ENCODE measurements around the gene HYCC2.
A peak's percentile ranks its signal among the peaks of the same experiment; 100 is the strongest.
"Not testable (repeated sequence)": the region's sequence is repeated elsewhere in the genome, so short reads cannot be mapped to it uniquely, and the experiment has no call there.

HYCC2 gene

DNA sequence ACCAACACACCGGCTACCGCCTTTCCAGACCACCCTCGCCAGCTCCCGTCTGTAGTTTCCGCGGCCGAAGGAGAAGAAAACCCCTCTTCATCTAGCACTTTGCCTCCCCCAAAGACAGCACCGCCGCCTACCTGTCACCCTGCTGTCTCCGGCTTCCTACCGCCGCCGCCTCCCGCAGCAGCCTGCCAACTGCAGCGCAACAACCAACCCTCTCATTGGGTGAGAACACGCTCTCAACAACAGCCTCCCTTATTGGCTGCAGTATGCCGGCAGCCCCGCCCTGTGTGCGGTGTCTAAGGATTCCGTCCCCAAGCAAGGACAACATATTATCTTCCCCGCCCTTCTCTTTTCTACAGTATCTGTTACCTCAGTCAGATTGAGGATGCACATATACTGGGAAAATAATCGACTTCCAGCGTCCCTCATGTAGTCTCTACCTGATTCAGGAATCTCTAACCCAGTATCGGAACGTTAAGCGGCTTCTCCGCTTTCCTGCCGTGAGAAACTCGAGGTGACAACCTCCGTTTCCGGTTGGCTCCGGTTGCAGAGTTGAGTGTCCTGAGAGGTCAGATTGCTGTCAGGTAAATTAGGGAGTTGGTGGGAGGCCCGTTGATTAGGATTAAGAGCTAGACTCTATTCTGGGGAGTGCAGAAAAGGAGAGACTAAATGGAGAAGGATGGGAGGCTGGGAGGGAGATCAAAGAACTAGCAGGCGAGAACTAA, at the start of gene HYCC2, which contains the start of gene NDUFB3:
Gene HYCC2, minus strand, starts transcription at position 193 of the 722 bp plus-strand sequence. CDS start 47,662 bp downstream, outside the sequence.
Gene NDUFB3, plus strand, starts transcription at position 523 of the 722 bp plus-strand sequence. CDS start 6,882 bp downstream, outside the sequence.
- ATAC-seq (replicated peaks; ENCODE audit: extremely low read depth, poor library complexity, severe bottlenecking) = peak; percentile 97
- Mint-ChIP-seq H3K27me3 (no peaks in the 10 kb centered on the region), H3K4me1 (peaks cover 45% of the 10 kb centered on the region), H3K9me3 (no peaks in the 10 kb centered on the region), H3K4me3 (peak within 1 kb of the TSS; percentile 95), H3K36me3 (ENCODE audit: insufficient read depth) (peaks cover 19% of the 10 kb centered on the region), H3K27ac (ENCODE audit: low read depth) (peak within 1 kb of the TSS; percentile 98)
- DNase-seq (ENCODE audit: low spot score in 2 of 2) = peak; percentile 88 to 94

DNA sequence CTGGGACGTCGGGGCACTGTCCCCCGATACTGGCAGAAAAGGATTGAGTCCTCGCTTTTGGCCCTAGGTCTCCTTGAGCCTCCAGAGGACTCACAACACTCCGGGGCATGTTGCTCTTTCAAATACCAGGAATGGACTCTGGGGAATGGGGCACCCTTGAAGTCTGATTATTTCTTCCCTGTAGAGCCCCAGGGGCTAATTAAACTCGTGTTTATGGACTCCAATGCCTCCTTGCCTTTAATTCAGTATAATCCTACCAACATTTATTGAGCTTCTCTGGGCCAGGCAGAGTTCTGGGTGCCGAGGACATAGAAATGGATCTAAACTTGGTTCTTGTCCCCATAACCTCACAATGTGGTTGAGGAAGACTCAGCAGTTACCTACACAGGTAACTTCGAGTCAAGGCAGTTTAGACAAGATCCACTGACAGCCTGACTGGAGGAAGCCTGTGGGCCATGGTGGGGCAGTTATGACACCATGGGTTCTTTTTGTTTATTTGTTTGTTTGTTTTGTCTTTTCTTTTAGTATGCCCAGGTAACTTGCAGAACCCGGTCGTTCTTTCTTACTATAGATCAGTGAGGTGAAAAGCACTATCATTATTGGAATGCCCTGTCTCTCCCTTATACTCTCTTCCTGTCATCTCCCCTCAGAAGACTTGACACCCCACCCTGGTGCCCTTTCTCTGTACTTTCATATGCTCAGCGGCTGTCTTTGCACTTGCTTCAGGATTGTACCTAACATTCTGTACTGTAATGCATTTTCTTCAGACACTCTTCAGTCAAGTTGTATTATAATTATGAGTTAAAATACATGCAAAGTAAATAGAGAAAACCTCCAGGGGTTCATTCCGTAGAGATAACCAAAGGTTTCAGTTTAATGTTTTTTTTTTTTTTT, 47.7 kb upstream of the HYCC2 start:
- no peak for ATAC-seq (replicated peaks; ENCODE audit: extremely low read depth, poor library complexity, severe bottlenecking)
- peak overlapping the region; percentile 100 for H3K27ac Mint-ChIP-seq (ENCODE audit: low read depth)
- peak in 1 of 2 donors; percentile 24 for DNase-seq (ENCODE audit: low spot score in 2 of 2)
- H3K4me1 Mint-ChIP-seq = peaks cover 61% of the 10 kb centered on the region
- no peaks in the 10 kb centered on the region for H3K9me3 Mint-ChIP-seq
- H3K36me3 Mint-ChIP-seq (ENCODE audit: insufficient read depth) = peaks cover 62% of the 10 kb centered on the region
- peak overlapping the region; percentile 89 for H3K4me3 Mint-ChIP-seq
- no peaks in the 10 kb centered on the region for H3K27me3 Mint-ChIP-seq

DNA sequence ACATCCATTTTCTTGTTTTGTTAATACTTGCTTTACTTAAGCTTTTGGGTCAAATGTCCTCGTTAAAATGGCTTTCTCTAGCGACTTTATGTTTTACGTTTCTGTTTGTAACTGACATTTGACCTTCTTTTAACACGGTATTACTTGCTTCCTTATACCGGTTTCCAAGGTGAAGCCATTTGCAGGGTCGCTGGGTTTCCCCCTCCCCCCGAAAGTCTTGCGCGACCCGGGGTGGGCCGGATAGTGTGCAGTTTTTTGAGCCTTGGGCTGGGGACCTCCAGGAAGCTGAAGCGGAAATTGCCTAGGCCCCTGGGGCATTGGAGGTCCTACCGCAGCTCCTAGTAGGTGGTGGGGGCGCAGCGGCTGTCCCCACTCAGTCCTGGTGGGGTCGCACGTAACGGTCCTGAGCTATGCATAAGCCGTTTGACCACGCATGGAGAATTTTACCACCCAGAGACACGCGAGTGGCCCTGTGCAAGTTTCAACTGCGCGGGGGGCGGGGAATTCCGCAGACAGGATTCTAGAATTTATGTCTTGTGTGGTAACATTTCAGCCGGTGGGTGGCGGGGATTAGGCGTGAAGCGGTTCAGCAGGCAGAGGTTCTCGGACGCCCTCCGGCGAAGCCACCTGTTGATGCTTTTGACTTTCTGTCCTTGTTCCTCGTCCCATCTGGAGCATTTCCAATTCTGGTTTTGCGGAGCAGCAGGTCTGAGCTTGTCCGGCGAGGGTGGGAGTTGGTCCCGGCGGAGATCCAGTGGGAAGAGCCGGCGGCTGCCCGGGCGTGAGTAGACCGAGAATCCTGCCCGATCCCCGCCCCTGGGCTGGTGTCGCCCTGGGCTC, 46.9 kb upstream of the HYCC2 start:
- no peaks in the 10 kb centered on the region for H3K9me3 Mint-ChIP-seq
- peaks cover 56% of the 10 kb centered on the region for H3K36me3 Mint-ChIP-seq (ENCODE audit: insufficient read depth)
- DNase-seq (ENCODE audit: low spot score in 2 of 2) (peak; percentile 77 to 83), ATAC-seq (replicated peaks; ENCODE audit: extremely low read depth, poor library complexity, severe bottlenecking) (peak; percentile 34)
- H3K4me1 Mint-ChIP-seq = peaks cover 59% of the 10 kb centered on the region
- H3K27ac Mint-ChIP-seq (ENCODE audit: low read depth) = peak overlapping the region; percentile 100
- H3K4me3 Mint-ChIP-seq = peak overlapping the region; percentile 89
- H3K27me3 Mint-ChIP-seq = no peaks in the 10 kb centered on the region

DNA sequence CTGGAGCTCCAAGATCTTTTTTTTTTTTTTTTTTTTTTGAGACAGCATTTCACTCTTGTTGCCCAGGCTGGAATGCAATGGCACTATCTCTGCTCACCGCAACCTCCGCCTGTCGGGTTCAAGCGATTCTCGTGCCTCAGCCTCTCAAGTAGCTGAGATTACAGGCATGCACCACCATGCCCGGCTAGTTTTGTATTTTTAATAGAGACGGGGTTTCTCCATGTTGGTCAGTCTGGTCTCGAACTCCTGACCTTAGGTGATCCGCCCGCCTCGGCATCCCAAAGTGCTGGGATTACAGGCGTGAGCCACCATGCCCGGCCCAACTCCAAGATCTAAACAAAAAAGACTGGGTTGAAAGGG, 46.2 kb upstream of the HYCC2 start:
- Mint-ChIP-seq H3K4me1 (peaks cover 58% of the 10 kb centered on the region), H3K36me3 (ENCODE audit: insufficient read depth) (peaks cover 52% of the 10 kb centered on the region), H3K4me3 (peak overlapping the region; percentile 89), H3K27ac (ENCODE audit: low read depth) (peak overlapping the region; percentile 100)
- H3K27me3 Mint-ChIP-seq; H3K9me3 Mint-ChIP-seq; ATAC-seq (replicated peaks; ENCODE audit: extremely low read depth, poor library complexity, severe bottlenecking): not testable (repeated sequence)
- peak in 1 of 2 donors; percentile 18 for DNase-seq (ENCODE audit: low spot score in 2 of 2)

DNA sequence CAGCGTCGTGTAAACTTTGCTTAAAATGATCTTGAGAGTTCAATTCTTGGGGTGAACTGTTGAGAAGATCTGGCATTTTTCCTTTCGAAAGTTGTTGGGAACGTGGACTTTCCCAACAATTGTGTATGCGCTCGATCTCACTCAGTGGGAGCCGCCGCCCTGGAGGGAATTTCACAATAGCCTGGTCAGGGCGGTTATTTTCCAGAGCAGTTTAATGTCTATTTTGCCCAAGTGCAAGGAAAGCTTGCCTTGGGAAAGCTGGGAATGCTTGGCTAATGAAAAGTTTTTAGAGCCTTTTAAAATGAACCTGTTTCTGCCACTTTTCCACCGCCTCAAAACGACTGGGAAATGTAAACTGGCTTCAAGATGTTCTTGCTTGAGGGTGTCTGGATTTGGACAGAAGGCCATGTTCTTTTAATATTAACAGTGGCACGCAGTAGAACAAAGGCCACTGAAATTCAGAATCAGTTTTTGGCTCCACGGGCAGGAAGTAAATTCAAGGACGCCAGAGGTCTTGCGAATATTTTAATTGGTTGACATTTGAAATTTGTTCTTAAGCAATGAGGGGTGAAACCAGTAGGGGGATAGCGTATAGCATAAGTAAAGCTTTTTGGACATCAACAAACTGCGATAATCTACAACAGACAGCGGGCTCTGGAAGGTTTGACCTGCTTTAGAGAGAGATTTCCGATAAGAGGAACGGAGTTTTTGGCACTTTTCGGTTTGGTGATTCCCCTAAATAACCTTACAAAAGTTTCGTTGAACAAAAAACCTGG, 45.7 kb upstream of the HYCC2 start:
- DNase-seq (ENCODE audit: low spot score in 2 of 2) = peak; percentile 24 to 51
- ATAC-seq (replicated peaks; ENCODE audit: extremely low read depth, poor library complexity, severe bottlenecking) = peak; percentile 23
- no peaks in the 10 kb centered on the region for H3K9me3 Mint-ChIP-seq
- peak overlapping the region; percentile 100 for H3K27ac Mint-ChIP-seq (ENCODE audit: low read depth)
- H3K4me1 Mint-ChIP-seq = peaks cover 52% of the 10 kb centered on the region
- H3K27me3 Mint-ChIP-seq = no peaks in the 10 kb centered on the region
- H3K4me3 Mint-ChIP-seq = peak overlapping the region; percentile 89
- H3K36me3 Mint-ChIP-seq (ENCODE audit: insufficient read depth) = peaks cover 47% of the 10 kb centered on the region

DNA sequence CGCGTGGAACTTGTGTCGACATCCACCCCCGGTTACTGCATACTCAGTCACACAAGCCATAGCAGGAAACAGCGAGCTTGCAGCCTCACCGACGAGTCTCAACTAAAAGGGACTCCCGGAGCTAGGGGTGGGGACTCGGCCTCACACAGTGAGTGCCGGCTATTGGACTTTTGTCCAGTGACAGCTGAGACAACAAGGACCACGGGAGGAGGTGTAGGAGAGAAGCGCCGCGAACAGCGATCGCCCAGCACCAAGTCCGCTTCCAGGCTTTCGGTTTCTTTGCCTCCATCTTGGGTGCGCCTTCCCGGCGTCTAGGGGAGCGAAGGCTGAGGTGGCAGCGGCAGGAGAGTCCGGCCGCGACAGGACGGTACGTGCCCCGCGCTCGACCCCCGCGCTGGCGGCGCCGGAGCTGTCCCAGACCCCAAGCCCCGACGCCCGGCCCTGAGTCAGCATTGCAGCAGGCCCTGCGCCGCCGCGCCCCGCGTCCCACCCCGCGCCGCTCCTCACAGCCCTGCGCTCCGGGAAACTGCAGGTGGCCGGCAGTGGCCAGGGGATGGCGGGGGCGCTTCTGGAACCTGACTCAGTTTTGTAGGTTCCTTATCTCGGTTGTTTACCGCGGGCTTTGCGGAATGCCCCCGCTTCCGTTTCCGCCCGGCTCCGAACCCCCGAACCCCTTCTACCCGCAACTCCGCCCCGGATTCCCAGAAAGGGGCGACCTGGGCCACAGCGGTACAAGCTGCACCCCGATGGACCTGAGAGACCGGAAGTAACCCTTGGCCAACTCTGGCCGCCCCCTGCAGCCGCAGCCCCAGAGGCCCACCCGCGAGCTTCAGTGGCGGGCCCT, 44.9 kb upstream of the HYCC2 start, which contains the start of gene CFLAR:
Gene CFLAR, plus strand, starts transcription at position 50 of the 844 bp plus-strand sequence. CDS start 13,702 bp downstream, outside the sequence.
- Mint-ChIP-seq H3K27ac (ENCODE audit: low read depth) (peak within 1 kb of the TSS; percentile 100), H3K36me3 (ENCODE audit: insufficient read depth) (peaks cover 45% of the 10 kb centered on the region), H3K4me3 (peak within 1 kb of the TSS; percentile 89), H3K4me1 (peaks cover 47% of the 10 kb centered on the region), H3K27me3 (no peaks in the 10 kb centered on the region), H3K9me3 (no peaks in the 10 kb centered on the region)
- DNase-seq (ENCODE audit: low spot score in 2 of 2) (peak; percentile 78 to 79), ATAC-seq (replicated peaks; ENCODE audit: extremely low read depth, poor library complexity, severe bottlenecking) (peak; percentile 43)

DNA sequence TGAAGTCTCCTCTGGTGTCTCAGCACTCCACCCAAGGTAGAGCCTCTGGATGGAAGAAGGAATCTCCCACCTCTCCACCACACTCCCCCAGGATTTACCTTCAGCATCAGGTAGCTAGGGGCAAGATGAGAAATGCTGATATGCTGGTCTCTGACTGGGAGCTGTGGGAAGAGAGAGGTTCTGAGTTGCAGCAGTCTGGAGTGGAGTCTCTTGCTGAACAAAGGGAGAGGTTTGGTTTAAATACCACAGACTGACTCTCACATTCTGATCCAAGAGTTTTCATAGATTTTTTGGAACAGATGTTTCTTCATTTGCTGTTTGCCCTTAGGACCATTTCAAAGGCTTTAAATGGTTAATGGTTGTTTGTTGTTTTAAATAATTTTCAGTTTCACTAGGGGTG, 43.4 kb upstream of the HYCC2 start:
- no peaks in the 10 kb centered on the region for H3K9me3 Mint-ChIP-seq
- H3K36me3 Mint-ChIP-seq (ENCODE audit: insufficient read depth) = peaks cover 38% of the 10 kb centered on the region

DNA sequence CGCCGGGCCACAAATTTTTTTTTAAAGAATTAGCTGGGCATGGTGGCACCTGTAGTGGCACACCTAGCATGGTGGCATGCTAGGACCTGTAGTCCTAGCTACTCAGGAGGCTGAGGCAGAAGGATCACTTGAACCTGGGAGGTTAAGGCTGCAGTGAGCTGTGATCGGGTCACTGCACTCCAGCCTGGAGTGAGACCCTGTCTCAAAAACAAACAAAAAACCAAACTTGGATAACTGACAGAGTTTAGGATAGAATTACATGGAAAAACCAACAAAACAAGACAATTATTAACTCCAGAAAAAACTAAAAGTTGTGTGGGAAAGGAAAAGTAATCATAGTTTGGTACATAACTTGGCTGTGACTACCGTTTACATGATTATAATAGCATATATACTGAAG, 42.9 kb upstream of the HYCC2 start:
- peak overlapping the region; percentile 100 for H3K27ac Mint-ChIP-seq (ENCODE audit: low read depth)
- ATAC-seq (replicated peaks; ENCODE audit: extremely low read depth, poor library complexity, severe bottlenecking) = no peak
- peaks cover 34% of the 10 kb centered on the region for H3K4me1 Mint-ChIP-seq
- peak overlapping the region; percentile 89 for H3K4me3 Mint-ChIP-seq
- H3K36me3 Mint-ChIP-seq (ENCODE audit: insufficient read depth) = peaks cover 36% of the 10 kb centered on the region
- no peaks in the 10 kb centered on the region for H3K27me3 Mint-ChIP-seq
- no peaks in the 10 kb centered on the region for H3K9me3 Mint-ChIP-seq
- DNase-seq (ENCODE audit: low spot score in 2 of 2) = no peak

More for the DNA sequence above, 43.4 kb upstream of the HYCC2 start:
- no peak for ATAC-seq (replicated peaks; ENCODE audit: extremely low read depth, poor library complexity, severe bottlenecking)
- Mint-ChIP-seq H3K27ac (ENCODE audit: low read depth) (peak overlapping the region; percentile 100), H3K4me3 (peak overlapping the region; percentile 89), H3K4me1 (peaks cover 34% of the 10 kb centered on the region), H3K27me3 (no peaks in the 10 kb centered on the region)
- no peak for DNase-seq (ENCODE audit: low spot score in 2 of 2)

DNA sequence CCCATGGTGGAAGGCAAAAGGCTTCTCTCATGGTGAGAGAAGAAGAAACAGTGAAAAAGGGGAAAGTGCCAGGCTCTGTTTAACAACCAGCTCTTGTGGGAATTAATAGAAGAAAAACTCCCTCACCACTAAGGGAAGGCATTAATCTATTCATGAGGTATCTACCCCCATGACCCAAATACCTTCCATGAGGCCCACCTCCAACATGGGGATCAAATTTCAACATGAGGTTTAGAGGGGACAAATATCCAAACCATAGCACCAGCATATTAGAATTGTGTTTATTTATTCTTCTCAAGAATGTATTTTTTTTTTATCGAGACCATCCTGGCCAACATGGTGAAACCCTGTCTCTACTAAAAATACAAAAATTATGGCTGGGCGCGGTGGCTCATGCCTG, 39.6 kb upstream of the HYCC2 start:
- Mint-ChIP-seq H3K4me3 (no peak overlapping the region), H3K4me1 (peaks cover 22% of the 10 kb centered on the region), H3K9me3 (no peaks in the 10 kb centered on the region), H3K27ac (ENCODE audit: low read depth) (no peak overlapping the region), H3K27me3 (no peaks in the 10 kb centered on the region), H3K36me3 (ENCODE audit: insufficient read depth) (peaks cover 9% of the 10 kb centered on the region)
- no peak for DNase-seq (ENCODE audit: low spot score in 2 of 2)
- no peak for ATAC-seq (replicated peaks; ENCODE audit: extremely low read depth, poor library complexity, severe bottlenecking)

DNA sequence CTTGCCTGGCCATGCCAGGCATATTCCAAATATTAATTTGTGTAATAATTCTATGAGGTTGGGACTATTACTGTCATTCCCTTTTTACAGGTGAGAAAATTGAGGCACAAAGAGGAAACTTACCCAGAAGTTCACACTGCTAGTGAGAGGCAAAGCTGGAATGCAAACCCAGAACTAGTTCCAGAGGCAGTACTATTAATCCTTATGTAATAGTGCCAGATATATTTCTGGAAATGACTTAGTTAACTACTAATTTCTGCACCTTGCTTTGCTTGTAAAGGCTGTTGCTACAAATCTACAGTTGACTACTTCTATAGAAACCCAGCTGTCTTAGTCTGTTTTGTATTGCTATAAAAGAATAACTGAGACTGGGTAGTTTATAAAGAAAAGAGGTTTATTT, 39.1 kb upstream of the HYCC2 start:
- Mint-ChIP-seq H3K4me3 (no peak overlapping the region), H3K4me1 (peaks cover 17% of the 10 kb centered on the region), H3K9me3 (no peaks in the 10 kb centered on the region), H3K27me3 (no peaks in the 10 kb centered on the region), H3K27ac (ENCODE audit: low read depth) (no peak overlapping the region), H3K36me3 (ENCODE audit: insufficient read depth) (peaks cover 5% of the 10 kb centered on the region)
- DNase-seq (ENCODE audit: low spot score in 2 of 2) = no peak
- no peak for ATAC-seq (replicated peaks; ENCODE audit: extremely low read depth, poor library complexity, severe bottlenecking)

DNA sequence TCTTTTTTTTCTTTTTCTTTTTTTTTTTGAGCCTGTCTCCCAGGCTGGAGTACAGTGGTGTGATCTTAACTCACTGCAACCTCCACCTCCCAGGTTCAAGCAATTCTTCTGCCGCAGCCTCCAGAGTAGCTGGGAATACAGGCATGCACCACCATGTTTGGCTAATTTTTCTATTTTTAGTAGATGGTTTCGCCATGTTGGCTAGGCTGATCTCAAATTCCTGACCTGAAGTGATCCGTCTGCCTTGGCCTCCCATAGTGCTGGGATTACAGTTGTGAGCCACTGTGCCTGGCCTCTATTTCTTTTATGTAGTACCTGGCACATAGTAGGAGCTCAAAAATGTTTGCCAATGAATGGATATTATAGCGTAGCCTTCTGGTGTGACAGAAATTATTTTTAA, 37.7 kb upstream of the HYCC2 start:
- DNase-seq (ENCODE audit: low spot score in 2 of 2) = no peak
- Mint-ChIP-seq H3K27ac (ENCODE audit: low read depth) (no peak overlapping the region), H3K27me3 (no peaks in the 10 kb centered on the region), H3K4me1 (peaks cover 6% of the 10 kb centered on the region), H3K9me3 (no peaks in the 10 kb centered on the region), H3K36me3 (ENCODE audit: insufficient read depth) (no peaks in the 10 kb centered on the region), H3K4me3 (no peak overlapping the region)
- no peak for ATAC-seq (replicated peaks; ENCODE audit: extremely low read depth, poor library complexity, severe bottlenecking)

Data from central memory CD8-positive, alpha-beta T cell (primary cell).